Memory B cell (primary cell): ENCODE results near the gene RALGPS2.
"Not testable (repeated sequence)": the region's sequence is repeated elsewhere in the genome, so short reads cannot be mapped to it uniquely, and the experiment has no call there.

ENCODE experiments used
- ATAC-seq: fragments of 150-1000 bp; cut with Tn5 transposase; 2 replicates; pipeline ENCODE4 v1.10.0; 2021; ENCODE audit warnings: low read depth, mild to moderate bottlenecking, moderate library complexity
- DNase-seq, 2 donors: peaks; one replicate each; pipeline ENCODE4 v3.0.0; 2022; ENCODE audit warnings: low spot score in 2 of 2
- H3K27ac Mint-ChIP-seq: one replicate; pipeline ENCODE4 v1.8.0; 2022; ENCODE audit warnings: mild to moderate bottlenecking, moderate library complexity, mixed read lengths
- H3K27me3 Mint-ChIP-seq: one replicate; pipeline ENCODE4 v1.8.0; 2022; ENCODE audit warnings: mixed read lengths
- H3K36me3 Mint-ChIP-seq: one replicate; pipeline ENCODE4 v1.8.0; 2022; ENCODE audit warnings: mild to moderate bottlenecking, mixed read lengths
- H3K4me1 Mint-ChIP-seq: one replicate; pipeline ENCODE4 v1.8.0; 2022; ENCODE audit warnings: mixed read lengths
- H3K4me3 Mint-ChIP-seq: one replicate; pipeline ENCODE4 v1.8.0; 2022; ENCODE audit warnings: mild to moderate bottlenecking, moderate library complexity, mixed read lengths
- H3K9me3 Mint-ChIP-seq: one replicate; pipeline ENCODE4 v1.8.0; 2022; ENCODE audit warnings: mixed read lengths

RALGPS2 gene

DNA sequence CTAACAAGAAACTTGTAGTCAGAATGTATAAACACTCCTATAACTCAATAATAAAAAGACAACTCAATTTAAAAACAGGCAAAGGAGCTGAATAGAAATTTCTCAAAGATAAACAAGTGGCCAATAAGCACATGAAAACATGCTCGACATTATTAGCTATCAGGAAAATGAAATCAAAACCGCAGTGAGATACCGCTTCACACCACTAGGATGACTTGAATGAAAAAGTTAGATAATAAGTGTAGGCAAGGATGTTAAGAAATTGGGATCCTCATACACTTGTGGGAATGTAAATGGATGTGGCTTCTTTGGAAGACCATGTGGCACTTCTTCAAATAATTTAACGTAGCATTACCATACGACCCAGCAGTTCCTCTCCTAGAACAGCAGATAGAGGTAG lies 8.9 kb downstream of the RALGPS2 start:
- peak overlapping the region; percentile 28 for H3K27ac Mint-ChIP-seq
- ATAC-seq (no peak), DNase-seq (no peak)
- H3K4me3 Mint-ChIP-seq = peak overlapping the region; percentile 43
- peaks cover 66% of the 10 kb centered on the region for H3K36me3 Mint-ChIP-seq
- peaks cover 6% of the 10 kb centered on the region for H3K9me3 Mint-ChIP-seq
- no peaks in the 10 kb centered on the region for H3K27me3 Mint-ChIP-seq
- H3K4me1 Mint-ChIP-seq = peaks cover 35% of the 10 kb centered on the region

DNA sequence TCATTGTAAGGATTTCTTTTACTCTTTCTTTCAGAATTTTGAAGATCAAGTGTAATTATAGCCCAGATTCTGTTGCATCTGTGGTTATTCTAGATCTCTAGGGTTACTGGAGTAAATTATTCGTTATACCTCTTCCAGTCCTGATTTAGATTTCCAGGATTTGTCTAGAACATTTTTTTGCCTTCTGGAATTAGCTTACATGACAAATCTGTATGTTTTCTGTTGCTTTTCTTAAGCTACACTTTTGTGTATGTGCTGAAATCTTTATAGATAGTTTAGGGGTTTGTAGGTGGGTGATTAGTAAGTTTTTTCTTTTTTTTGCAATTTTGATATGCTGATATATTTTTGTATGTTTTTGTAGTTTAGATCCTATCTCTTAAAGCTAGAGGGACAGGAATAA lies 13.7 kb downstream of the RALGPS2 start:
- DNase-seq (no peak), ATAC-seq (no peak)
- no peaks in the 10 kb centered on the region for H3K27me3 Mint-ChIP-seq
- H3K27ac Mint-ChIP-seq = peak overlapping the region; percentile 94
- H3K9me3 Mint-ChIP-seq = peaks cover 6% of the 10 kb centered on the region
- no peak overlapping the region for H3K4me3 Mint-ChIP-seq
- peaks cover 70% of the 10 kb centered on the region for H3K36me3 Mint-ChIP-seq
- H3K4me1 Mint-ChIP-seq = peaks cover 34% of the 10 kb centered on the region

DNA sequence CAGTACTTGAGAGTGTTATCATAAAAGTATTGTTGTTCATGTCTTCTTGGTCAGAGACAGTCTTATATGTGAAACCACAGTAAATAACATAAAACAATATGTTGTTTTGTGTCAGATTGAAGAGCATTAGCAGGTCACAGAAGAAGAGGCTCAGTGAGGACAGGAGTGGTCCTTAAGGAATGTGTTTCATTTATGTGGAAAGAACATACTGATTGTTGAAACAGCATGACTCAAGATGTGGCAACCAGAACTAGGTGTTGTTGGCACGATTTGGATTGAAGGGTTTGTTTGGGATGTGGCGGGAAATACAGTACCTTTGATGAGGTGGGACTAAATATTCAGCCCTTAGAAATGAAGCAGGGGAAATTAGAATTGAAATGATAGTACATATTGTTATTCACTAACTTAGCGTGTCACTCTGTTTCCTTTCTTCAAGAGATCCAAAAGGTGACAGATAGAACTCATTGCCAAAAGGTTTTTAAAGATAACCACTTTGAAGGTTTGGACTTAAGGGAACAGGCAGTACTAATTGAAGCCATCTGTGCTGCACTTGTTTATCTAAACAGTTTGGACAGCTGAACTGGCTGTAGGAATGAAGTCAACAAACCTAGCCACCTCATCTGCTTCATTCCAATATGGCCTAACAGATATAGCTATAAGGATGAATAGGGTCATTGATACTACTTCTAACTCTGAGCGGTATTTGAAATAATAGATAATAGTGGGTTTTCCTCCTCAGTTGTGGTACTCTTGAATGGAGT lies 14.4 kb downstream of the RALGPS2 start:
- peaks cover 29% of the 10 kb centered on the region for H3K4me1 Mint-ChIP-seq
- H3K27ac Mint-ChIP-seq = peak overlapping the region; percentile 94
- DNase-seq (no peak), ATAC-seq (no peak)
- H3K9me3 Mint-ChIP-seq = peaks cover 5% of the 10 kb centered on the region
- no peaks in the 10 kb centered on the region for H3K27me3 Mint-ChIP-seq
- H3K4me3 Mint-ChIP-seq = peak overlapping the region; percentile 15
- peaks cover 67% of the 10 kb centered on the region for H3K36me3 Mint-ChIP-seq

DNA sequence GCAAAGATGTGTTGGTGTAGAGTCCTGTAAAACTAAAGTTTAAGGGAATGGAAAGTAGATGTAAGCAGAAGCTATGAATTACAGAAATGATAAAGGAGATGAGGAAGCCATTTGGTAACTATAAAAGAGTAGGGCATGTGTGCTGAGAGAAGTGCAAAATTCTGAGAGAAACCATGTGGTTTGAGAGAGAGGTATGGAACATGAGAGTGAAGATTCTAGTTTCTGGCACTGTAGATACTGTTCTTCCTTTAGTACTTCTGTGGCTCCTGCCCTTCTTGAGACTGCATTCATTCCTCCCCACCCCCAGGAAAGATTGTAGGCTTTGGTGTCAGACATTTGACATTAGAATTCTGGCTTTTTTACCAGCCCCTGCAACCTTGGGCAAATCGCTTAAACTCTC lies 15.4 kb downstream of the RALGPS2 start:
- H3K27me3 Mint-ChIP-seq = no peaks in the 10 kb centered on the region
- peaks cover 68% of the 10 kb centered on the region for H3K36me3 Mint-ChIP-seq
- peaks cover 2% of the 10 kb centered on the region for H3K9me3 Mint-ChIP-seq
- ATAC-seq (no peak), DNase-seq (no peak)
- peak overlapping the region; percentile 94 for H3K27ac Mint-ChIP-seq
- H3K4me3 Mint-ChIP-seq = peak overlapping the region; percentile 2
- peaks cover 26% of the 10 kb centered on the region for H3K4me1 Mint-ChIP-seq

DNA sequence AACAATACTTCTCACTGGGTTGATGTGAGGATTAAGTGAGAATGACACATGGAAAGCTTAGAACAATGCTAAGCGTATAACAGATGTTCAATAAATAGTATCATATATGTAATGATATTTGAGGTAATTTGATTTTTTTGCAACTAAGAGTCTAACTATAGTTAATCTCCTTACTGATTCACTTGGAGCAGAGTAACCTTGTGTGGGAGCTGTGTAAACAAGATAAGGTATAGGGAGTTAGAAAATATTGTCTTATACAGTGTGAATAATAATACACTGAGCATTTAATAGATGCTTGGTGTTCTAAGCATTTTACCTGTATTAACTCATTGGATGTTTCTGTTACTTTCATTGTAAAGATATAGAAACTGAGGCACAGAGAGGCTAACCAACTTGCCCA lies 15.9 kb downstream of the RALGPS2 start:
- no peak overlapping the region for H3K4me3 Mint-ChIP-seq
- H3K4me1 Mint-ChIP-seq = peaks cover 24% of the 10 kb centered on the region
- H3K27ac Mint-ChIP-seq = peak overlapping the region; percentile 94
- peaks cover 67% of the 10 kb centered on the region for H3K36me3 Mint-ChIP-seq
- H3K27me3 Mint-ChIP-seq = no peaks in the 10 kb centered on the region
- ATAC-seq = no peak
- peaks cover 2% of the 10 kb centered on the region for H3K9me3 Mint-ChIP-seq
- DNase-seq = no peak

DNA sequence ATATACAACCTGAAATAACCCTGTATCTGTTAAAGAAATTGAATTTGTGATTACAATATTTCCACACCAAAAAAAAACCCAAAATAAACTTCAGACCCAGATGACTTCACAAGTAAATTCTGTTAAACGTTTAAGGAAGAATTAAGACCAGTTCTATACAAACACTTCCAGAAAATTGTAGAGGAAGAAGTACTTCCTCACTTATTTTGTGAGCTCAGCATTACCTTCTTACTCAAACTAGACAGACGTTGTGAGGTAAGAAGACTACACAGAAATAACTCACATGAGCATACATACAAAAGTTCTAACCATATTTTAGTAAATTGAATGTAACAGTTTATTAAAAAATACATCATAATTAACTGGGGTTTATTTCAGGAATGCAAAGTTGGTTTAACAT lies 18.8 kb downstream of the RALGPS2 start:
- no peak overlapping the region for H3K4me3 Mint-ChIP-seq
- no peaks in the 10 kb centered on the region for H3K27me3 Mint-ChIP-seq
- peak overlapping the region; percentile 17 for H3K27ac Mint-ChIP-seq
- peaks cover 34% of the 10 kb centered on the region for H3K4me1 Mint-ChIP-seq
- peaks cover 63% of the 10 kb centered on the region for H3K36me3 Mint-ChIP-seq
- H3K9me3 Mint-ChIP-seq = peaks cover 2% of the 10 kb centered on the region
- ATAC-seq = no peak
- DNase-seq = no peak

DNA sequence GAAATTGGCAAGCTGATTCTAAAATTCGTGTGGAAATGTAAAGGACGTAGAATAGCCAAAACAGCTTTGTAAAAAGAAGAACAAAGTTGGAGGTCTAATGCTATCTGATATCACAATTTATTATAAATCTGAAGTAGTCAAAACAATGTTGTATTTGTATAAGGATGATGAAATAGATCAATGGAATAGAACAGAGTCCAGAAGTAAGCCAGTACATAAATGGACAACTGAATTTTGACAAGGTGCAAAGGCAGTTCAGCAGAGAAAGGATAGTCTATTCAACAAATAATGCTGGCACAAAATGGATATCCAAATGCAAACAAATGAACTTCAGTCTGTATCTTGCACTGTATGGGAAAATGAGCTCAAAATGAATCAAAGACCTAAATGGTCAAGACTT lies 20.2 kb downstream of the RALGPS2 start:
- Mint-ChIP-seq H3K27ac (peak overlapping the region; percentile 43), H3K9me3 (peaks cover 2% of the 10 kb centered on the region), H3K36me3 (peaks cover 56% of the 10 kb centered on the region), H3K27me3 (no peaks in the 10 kb centered on the region), H3K4me1 (peaks cover 35% of the 10 kb centered on the region), H3K4me3 (no peak overlapping the region)
- no peak for DNase-seq
- ATAC-seq = no peak

DNA sequence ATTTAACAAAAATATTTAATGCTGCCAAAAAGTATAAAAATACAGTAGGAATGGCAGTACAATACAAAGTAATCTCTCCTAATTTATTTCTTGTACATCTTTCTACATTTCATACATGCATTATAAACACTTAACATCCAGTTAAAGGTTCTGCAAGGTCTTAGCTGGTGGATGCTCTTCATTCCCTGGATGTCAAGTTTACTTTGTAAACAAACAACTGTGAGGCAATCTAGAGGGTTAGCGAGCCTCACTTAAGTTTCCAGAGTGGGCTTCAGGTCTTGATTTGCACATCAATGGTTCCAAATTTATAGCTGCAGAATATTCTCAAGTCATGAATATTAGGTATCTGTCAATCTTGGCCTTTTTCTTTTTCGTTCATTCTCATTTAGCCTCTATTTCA lies 21.3 kb downstream of the RALGPS2 start:
- Mint-ChIP-seq H3K36me3 (peaks cover 55% of the 10 kb centered on the region), H3K27ac (no peak overlapping the region), H3K9me3 (peaks cover 2% of the 10 kb centered on the region), H3K4me3 (no peak overlapping the region), H3K4me1 (peaks cover 35% of the 10 kb centered on the region), H3K27me3 (no peaks in the 10 kb centered on the region)
- DNase-seq (no peak), ATAC-seq (no peak)

DNA sequence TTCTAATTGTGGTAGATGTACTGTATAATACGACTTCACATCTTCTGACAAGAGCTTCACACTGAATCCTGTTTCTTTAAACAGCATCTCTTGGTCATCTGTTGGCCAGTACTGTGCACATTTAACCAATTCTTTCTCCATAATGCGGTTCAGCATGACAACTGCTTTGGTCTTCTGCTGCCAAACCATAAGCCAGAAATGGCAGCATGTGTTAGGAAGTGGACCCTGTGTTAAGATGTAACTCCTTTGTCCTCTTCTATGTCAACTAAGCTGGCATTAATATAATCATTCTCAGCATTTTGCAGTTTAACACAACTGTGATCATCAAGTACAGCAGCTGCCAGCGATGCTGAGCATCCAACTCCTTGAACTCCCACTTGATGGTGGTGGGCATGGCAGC lies 22.3 kb downstream of the RALGPS2 start:
- peak overlapping the region; percentile 47 for H3K27ac Mint-ChIP-seq
- not testable (repeated sequence) for H3K9me3 Mint-ChIP-seq, H3K4me3 Mint-ChIP-seq, H3K27me3 Mint-ChIP-seq, DNase-seq, ATAC-seq
- peaks cover 35% of the 10 kb centered on the region for H3K4me1 Mint-ChIP-seq
- H3K36me3 Mint-ChIP-seq = peaks cover 47% of the 10 kb centered on the region

DNA sequence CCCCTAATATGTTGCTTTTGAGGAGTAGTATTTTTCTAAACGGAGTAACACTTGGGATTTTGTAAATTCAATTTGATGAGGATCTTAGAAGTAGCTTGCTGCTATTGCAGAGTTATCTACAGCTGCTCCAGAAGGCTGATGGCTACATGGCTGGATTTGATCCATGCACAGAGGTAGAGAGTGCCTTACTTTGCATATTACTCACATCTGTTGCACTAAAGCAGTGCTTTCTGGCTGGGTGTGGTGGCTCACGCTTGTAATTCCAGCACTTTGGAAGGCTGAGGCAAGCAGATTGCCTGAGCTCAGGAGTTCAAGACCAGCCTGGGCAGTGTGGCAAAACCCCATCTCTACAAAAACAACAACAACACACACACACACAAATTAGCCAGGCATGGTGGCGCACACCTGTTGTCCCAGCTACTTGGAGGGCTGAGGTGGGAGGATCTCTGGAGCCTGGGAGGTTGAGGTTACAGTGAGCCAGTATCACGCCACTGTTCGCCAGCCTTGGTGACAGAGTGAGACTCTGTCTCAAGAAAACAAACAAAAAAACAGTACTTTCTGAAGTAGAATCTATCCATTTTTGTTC lies 24.6 kb downstream of the RALGPS2 start:
- no peak for DNase-seq
- Mint-ChIP-seq H3K4me3 (no peak overlapping the region), H3K9me3 (peaks cover 3% of the 10 kb centered on the region), H3K27ac (no peak overlapping the region), H3K4me1 (peaks cover 39% of the 10 kb centered on the region), H3K36me3 (peaks cover 52% of the 10 kb centered on the region), H3K27me3 (no peaks in the 10 kb centered on the region)
- no peak for ATAC-seq

DNA sequence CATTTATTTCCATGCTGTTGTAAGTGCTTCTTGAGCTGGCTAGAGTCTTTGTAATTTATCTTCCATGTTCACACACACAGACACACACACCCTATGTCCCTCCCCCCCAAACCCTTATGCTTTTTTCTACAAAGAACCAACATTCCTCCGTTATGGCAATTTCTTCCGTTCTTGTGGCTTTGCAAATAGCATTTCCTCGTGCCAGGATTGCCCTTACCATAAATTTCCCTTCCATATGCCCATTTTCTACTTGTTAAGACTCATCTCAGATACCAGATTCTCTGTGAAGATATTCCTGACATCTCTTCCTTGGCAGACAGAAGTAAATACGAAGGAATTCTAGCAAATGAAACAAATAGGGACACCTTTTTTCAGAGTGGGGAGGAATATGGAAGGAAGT lies 26.0 kb downstream of the RALGPS2 start:
- Mint-ChIP-seq H3K9me3 (peaks cover 11% of the 10 kb centered on the region), H3K27me3 (no peaks in the 10 kb centered on the region), H3K4me1 (peaks cover 40% of the 10 kb centered on the region), H3K4me3 (peak overlapping the region; percentile 63), H3K36me3 (peaks cover 56% of the 10 kb centered on the region), H3K27ac (peak overlapping the region; percentile 65)
- ATAC-seq (no peak), DNase-seq (no peak)

DNA sequence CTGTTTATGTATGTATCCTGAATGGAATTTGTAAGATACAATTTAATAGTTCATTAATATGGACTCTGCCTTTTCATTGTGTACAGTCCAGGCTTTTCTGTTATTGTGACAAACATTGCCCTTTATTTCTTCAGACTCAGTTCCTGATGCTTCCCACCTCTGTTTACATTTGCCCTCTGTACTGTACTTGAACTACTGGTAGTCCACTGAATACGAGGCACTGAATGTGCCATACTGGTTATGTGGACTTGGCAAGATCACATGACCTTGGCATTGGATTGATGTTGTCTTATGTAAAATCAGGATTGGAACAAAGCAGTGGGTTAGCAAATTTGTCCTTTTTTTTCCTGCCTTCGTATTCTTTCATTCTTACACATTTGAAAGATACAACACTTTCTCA lies 27.8 kb downstream of the RALGPS2 start:
- H3K36me3 Mint-ChIP-seq = peaks cover 60% of the 10 kb centered on the region
- H3K27ac Mint-ChIP-seq = peak overlapping the region; percentile 28
- ATAC-seq (no peak), DNase-seq (no peak)
- H3K4me3 Mint-ChIP-seq = no peak overlapping the region
- H3K27me3 Mint-ChIP-seq = no peaks in the 10 kb centered on the region
- peaks cover 19% of the 10 kb centered on the region for H3K9me3 Mint-ChIP-seq
- peaks cover 41% of the 10 kb centered on the region for H3K4me1 Mint-ChIP-seq

DNA sequence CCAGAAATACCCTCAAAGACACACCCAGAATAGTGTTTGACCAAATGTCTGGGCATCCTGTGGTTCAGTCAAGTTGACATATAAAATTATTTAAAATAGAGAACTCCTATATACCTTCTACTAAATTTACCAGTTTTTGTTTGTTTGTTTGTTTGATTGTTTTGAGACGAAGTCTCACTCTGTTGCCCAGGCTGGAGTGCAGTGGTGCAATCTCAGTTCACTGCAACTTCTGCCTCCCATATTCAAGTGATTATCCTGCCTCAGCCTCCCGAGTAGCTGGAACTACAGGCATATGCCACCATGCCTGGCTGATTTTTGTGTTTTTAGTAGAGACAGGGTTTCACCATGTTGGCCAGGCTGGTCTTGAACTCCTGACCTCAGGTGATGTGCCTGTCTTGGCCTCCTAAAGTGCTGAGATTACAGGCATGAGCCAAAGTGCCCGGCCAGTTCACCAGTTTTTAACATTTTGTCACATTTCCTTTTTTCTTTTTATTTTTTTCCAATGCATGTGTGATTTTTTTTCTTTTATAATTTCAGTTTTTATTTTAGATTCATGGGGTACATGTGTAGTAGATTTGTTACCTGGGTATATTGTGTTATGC lies 29.7 kb downstream of the RALGPS2 start:
- H3K4me3 Mint-ChIP-seq, H3K27me3 Mint-ChIP-seq, ATAC-seq, DNase-seq: not testable (repeated sequence)
- Mint-ChIP-seq H3K4me1 (peaks cover 42% of the 10 kb centered on the region), H3K36me3 (peaks cover 70% of the 10 kb centered on the region), H3K27ac (peak overlapping the region; percentile 20), H3K9me3 (peaks cover 26% of the 10 kb centered on the region)

DNA sequence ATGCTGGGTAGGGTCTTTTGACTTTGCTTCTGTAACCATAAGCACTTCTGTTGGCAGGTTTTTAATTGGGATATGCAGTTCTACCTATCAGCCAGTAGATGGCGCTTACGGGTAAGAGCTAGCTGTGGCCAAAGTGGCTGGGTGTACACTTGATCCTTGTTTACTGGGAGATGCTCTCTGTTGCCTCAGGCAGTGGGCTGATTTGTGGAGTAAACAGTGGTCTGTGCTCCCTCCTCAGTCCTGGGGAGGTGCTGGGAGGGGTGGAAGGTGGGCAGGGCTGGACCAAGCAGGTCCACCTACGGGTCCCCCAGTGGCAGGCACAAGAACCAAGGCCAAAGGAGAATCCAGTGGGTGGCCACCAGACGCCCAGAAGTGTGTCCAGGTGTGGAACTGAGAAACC lies 43.4 kb downstream of the RALGPS2 start:
- H3K27ac Mint-ChIP-seq = peak overlapping the region; percentile 84
- ATAC-seq (peak; percentile 55), DNase-seq (peak; percentile 15 to 21)
- H3K4me1 Mint-ChIP-seq = peaks cover 42% of the 10 kb centered on the region
- H3K9me3 Mint-ChIP-seq = peaks cover 7% of the 10 kb centered on the region
- H3K36me3 Mint-ChIP-seq = peaks cover 68% of the 10 kb centered on the region
- peak overlapping the region; percentile 60 for H3K4me3 Mint-ChIP-seq
- no peaks in the 10 kb centered on the region for H3K27me3 Mint-ChIP-seq
